ENCODE measurements around the gene DNAJC7.

Gene DNAJC7, protein sequence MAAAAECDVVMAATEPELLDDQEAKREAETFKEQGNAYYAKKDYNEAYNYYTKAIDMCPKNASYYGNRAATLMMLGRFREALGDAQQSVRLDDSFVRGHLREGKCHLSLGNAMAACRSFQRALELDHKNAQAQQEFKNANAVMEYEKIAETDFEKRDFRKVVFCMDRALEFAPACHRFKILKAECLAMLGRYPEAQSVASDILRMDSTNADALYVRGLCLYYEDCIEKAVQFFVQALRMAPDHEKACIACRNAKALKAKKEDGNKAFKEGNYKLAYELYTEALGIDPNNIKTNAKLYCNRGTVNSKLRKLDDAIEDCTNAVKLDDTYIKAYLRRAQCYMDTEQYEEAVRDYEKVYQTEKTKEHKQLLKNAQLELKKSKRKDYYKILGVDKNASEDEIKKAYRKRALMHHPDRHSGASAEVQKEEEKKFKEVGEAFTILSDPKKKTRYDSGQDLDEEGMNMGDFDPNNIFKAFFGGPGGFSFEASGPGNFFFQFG

DNA sequence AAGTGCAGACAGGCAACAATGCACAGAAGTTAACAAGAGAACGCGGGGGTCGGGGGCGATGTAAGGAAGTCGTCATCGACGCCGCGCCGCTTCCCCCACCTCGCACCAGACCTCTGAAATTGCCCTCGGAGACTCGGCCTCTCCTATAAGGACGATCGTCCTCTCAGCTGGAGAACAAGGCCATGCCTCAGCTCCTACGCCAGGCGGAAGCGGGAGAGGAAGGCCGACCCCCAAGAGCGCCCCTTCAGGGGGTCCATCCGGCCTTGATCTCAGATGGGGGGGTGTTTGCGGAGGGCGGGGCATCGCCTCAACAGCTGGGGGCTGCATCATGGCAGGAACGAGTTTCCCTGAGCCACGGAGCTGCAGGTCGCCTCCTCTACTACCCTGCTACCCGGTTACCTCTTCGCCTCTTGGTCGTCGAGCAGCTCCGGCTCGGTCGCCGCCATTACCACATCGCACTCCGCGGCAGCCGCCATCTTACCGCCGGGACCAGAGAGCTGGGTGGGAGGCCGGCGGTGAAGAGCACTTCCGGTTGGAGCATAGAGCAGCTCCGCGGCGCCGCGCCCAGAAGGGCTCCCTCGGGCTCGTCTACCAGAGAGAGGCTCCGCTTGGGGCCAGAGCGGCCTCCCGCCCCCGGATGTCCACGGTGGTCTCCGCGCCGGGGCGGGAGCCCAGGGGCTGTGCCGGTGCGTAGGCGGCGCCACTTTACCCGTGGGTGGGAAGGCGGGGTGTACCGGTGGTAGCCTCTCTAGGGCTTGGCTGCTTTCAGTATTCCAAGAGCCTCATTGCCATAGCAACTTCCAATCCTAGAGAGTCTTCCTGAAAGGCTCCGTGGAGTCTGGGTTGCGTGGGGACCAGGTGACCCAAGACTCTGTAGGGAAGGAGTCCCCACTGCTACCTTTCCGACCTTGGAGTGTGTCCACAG lies at the start of gene DNAJC7:
DNAJC7 (minus strand) TSS at position 499 of the 925 bp plus-strand sequence; CDS start at position 476, 23 bp downstream.
- peak within 1 kb of the TSS; percentile 88 for H3K9ac ChIP-seq (ENCODE audit: low read length)
- H3K27ac ChIP-seq (ENCODE audit: low read depth, low read length), result peak within 1 kb of the TSS; percentile 86
- peaks cover 38% of the 10 kb centered on the region for H3K4me1 ChIP-seq (ENCODE audit: insufficient read depth, low read length)
- no peaks in the 10 kb centered on the region for H3K27me3 ChIP-seq (ENCODE audit: control insufficient read depth in 1 of 2, insufficient read depth in 2 of 2, low read length in 2 of 2)
- H3K9me3 ChIP-seq (ENCODE audit: low read length), result no peaks in the 10 kb centered on the region
- peaks cover 2% of the 10 kb centered on the region for H3K36me3 ChIP-seq (ENCODE audit: insufficient read depth, low read length)
- peak within 1 kb of the TSS; percentile 73 to 92 for H3K4me3 ChIP-seq (ENCODE audit: low read depth in 1 of 2, low read length in 2 of 2)

DNA sequence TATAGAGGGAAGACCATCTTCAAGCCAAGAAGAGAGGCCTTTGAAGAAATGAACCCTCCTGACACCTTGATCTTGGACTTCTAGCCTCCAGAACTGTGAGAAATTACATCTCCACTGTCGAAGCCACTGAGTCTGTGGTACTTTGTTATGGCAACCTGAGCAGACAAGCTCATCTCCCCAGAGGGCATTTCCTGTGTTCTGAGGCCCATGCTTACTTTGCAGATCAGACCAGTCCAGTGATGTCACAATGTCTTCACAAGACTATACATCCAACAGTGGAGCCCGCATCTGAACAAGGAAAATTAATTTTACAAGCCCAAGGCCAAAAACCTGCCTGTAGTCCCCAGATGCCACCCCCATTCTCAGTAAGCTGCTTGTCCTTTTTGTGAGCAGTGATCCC lies 48.0 kb upstream of the DNAJC7 start:
- Histone ChIP-seq H3K4me1 (ENCODE audit: insufficient read depth, low read length) (no peaks in the 10 kb centered on the region), H3K9me3 (ENCODE audit: low read length) (no peaks in the 10 kb centered on the region), H3K27me3 (ENCODE audit: control insufficient read depth in 1 of 2, insufficient read depth in 2 of 2, low read length in 2 of 2) (no peaks in the 10 kb centered on the region), H3K4me3 (ENCODE audit: low read depth in 1 of 2, low read length in 2 of 2) (no peak overlapping the region), H3K27ac (ENCODE audit: low read depth, low read length) (no peak overlapping the region), H3K36me3 (ENCODE audit: insufficient read depth, low read length) (no peaks in the 10 kb centered on the region), H3K9ac (ENCODE audit: low read length) (no peak overlapping the region)

- Histone ChIP-seq H3K27ac (ENCODE audit: low read depth, low read length) (no peak overlapping the region), H3K4me1 (ENCODE audit: insufficient read depth, low read length) (no peaks in the 10 kb centered on the region), H3K36me3 (ENCODE audit: insufficient read depth, low read length) (no peaks in the 10 kb centered on the region), H3K9me3 (ENCODE audit: low read length) (no peaks in the 10 kb centered on the region), H3K27me3 (ENCODE audit: control insufficient read depth in 1 of 2, insufficient read depth in 2 of 2, low read length in 2 of 2) (peaks cover 0 to 4% of the 10 kb centered on the region in 2 donors), H3K9ac (ENCODE audit: low read length) (no peak overlapping the region), H3K4me3 (ENCODE audit: low read depth in 1 of 2, low read length in 2 of 2) (no peak overlapping the region)
These were observed 45.4 kb upstream of the DNAJC7 start for GRCh38 chr17:42062681-42063080.

DNA sequence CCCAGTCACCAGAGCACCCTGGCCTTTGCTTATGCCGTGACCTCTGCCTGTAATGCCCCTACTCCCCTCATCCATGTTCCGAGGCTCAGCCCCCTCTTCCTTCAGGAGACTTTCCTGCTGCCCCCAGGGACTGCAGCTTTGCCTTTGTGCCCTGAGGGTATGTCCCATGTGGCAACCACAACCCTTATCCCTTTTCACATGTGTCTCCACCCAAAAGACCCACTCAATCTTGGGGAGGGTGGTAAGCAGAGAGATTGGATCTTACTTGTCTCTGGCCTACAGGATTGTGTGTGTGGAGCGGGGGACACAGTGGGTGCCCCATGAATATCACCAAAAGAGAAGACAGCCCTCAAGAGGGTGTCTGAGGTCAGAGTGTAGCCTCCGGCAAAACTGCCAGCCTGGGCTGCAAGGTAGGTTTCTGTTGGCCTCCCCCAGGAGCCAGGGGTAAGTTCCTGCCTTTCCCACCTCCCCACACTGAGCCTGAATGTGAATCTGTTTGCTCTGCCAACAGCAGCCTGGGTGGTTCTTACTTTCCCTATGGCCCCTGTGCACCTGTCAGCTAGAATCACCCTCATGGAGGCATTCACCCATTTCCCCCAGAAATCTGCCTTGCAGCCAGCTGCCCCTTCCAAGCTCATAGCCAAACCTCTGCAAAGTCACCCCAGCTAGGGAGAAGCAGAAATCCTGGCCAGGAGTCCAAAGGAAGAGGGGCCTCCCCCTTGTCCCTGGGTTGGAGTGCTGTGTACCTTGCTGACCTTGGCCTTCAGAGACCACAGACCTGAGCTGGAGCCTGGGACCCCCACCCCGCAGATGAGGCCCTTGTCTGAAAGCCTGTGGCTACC lies 44.6 kb upstream of the DNAJC7 start:
- Histone ChIP-seq H3K27ac (ENCODE audit: low read depth, low read length) (no peak overlapping the region), H3K4me3 (ENCODE audit: low read depth in 1 of 2, low read length in 2 of 2) (no peak overlapping the region), H3K27me3 (ENCODE audit: control insufficient read depth in 1 of 2, insufficient read depth in 2 of 2, low read length in 2 of 2) (peaks cover 0 to 4% of the 10 kb centered on the region in 2 donors), H3K9ac (ENCODE audit: low read length) (no peak overlapping the region), H3K4me1 (ENCODE audit: insufficient read depth, low read length) (no peaks in the 10 kb centered on the region), H3K36me3 (ENCODE audit: insufficient read depth, low read length) (no peaks in the 10 kb centered on the region), H3K9me3 (ENCODE audit: low read length) (no peaks in the 10 kb centered on the region)

GRCh38 chr17:42060231-42060630 lies 43.0 kb upstream of the DNAJC7 start:
- H3K9me3 ChIP-seq (ENCODE audit: low read length), result no peaks in the 10 kb centered on the region
- H3K27me3 ChIP-seq (ENCODE audit: control insufficient read depth in 1 of 2, insufficient read depth in 2 of 2, low read length in 2 of 2), result peaks cover 0 to 7% of the 10 kb centered on the region in 2 donors
- no peaks in the 10 kb centered on the region for H3K36me3 ChIP-seq (ENCODE audit: insufficient read depth, low read length)
- no peak overlapping the region for H3K27ac ChIP-seq (ENCODE audit: low read depth, low read length)
- H3K4me1 ChIP-seq (ENCODE audit: insufficient read depth, low read length), result no peaks in the 10 kb centered on the region
- no peak overlapping the region for H3K4me3 ChIP-seq (ENCODE audit: low read depth in 1 of 2, low read length in 2 of 2)
- no peak overlapping the region for H3K9ac ChIP-seq (ENCODE audit: low read length)

DNA sequence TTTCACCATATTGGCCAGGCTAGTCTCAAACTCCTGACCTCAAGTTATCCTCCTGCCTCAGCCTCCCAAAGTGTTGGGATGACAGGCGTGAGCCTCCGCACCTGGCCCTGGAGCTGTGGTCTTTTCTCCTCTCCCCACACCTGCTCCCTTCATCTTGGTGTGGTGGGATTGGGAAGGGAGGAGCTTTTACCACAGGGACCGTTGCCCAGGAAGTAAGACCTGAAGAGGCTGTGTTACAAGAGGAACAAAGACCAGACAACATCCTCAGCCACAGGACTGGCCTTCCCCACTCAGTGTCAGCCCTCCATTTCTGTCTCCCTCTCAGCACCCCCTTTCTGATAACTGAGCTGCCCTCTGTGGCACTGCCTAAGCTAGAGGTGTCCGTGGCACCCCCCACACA lies 42.6 kb upstream of the DNAJC7 start:
- Histone ChIP-seq H3K9ac (ENCODE audit: low read length) (no peak overlapping the region), H3K27me3 (ENCODE audit: control insufficient read depth in 1 of 2, insufficient read depth in 2 of 2, low read length in 2 of 2) (peaks cover 0 to 11% of the 10 kb centered on the region in 2 donors), H3K4me1 (ENCODE audit: insufficient read depth, low read length) (no peaks in the 10 kb centered on the region), H3K9me3 (ENCODE audit: low read length) (no peaks in the 10 kb centered on the region), H3K36me3 (ENCODE audit: insufficient read depth, low read length) (no peaks in the 10 kb centered on the region), H3K4me3 (ENCODE audit: low read depth in 1 of 2, low read length in 2 of 2) (no peak overlapping the region), H3K27ac (ENCODE audit: low read depth, low read length) (no peak overlapping the region)

GRCh38 chr17:42058063-42058462 lies 40.8 kb upstream of the DNAJC7 start:
- Histone ChIP-seq H3K4me3 (ENCODE audit: low read depth in 1 of 2, low read length in 2 of 2) (no peak overlapping the region), H3K36me3 (ENCODE audit: insufficient read depth, low read length) (no peaks in the 10 kb centered on the region), H3K9ac (ENCODE audit: low read length) (no peak overlapping the region), H3K4me1 (ENCODE audit: insufficient read depth, low read length) (no peaks in the 10 kb centered on the region), H3K9me3 (ENCODE audit: low read length) (no peaks in the 10 kb centered on the region), H3K27ac (ENCODE audit: low read depth, low read length) (no peak overlapping the region), H3K27me3 (ENCODE audit: control insufficient read depth in 1 of 2, insufficient read depth in 2 of 2, low read length in 2 of 2) (peaks cover 0 to 24% of the 10 kb centered on the region in 2 donors)

DNA sequence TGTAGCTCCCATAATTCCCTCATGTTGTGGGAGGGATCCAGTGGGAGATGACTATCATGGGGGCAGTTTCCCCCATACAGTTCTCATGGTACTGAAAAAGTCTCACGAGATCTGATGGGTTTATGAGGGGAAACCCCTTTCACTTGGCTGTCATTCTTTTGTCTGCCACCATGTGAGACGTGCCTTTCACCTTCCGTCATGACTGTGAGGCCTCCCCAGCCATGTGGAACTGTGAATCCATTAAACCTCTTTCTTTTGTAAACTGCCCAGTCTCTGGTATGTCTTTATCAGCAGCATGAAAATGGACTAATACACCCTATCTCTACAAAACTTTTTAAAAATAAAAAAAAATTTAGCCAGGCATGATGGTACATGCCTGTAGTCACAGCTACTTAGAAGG lies 39.4 kb upstream of the DNAJC7 start:
- Histone ChIP-seq H3K27me3 (ENCODE audit: control insufficient read depth in 1 of 2, insufficient read depth in 2 of 2, low read length in 2 of 2) (peaks cover 0 to 30% of the 10 kb centered on the region in 2 donors), H3K9ac (ENCODE audit: low read length) (no peak overlapping the region), H3K4me1 (ENCODE audit: insufficient read depth, low read length) (no peaks in the 10 kb centered on the region), H3K9me3 (ENCODE audit: low read length) (no peaks in the 10 kb centered on the region), H3K27ac (ENCODE audit: low read depth, low read length) (no peak overlapping the region), H3K4me3 (ENCODE audit: low read depth in 1 of 2, low read length in 2 of 2) (no peak overlapping the region), H3K36me3 (ENCODE audit: insufficient read depth, low read length) (no peaks in the 10 kb centered on the region)

DNA sequence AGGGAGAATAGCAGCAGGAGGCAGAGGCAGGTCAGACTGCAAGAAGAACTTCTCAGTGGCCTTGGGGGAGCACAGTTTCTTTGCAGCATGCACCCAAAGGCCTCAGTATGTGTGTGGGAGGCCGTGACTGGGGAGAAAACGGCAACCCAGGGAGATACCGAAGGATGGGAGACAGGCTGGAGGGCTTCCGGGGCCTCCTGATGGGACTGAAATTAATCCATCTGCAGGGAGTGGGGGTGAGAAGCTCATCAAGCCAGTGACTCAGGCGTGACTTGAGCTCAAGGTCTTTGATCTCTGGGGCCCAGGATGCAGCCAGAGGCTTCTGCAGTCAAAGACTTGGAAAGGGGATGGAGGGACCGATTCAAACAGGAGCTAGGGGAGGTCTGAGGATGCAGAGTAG lies 38.3 kb upstream of the DNAJC7 start:
- H3K4me1 ChIP-seq (ENCODE audit: insufficient read depth, low read length), result peaks cover 4% of the 10 kb centered on the region
- peaks cover 0 to 30% of the 10 kb centered on the region in 2 donors for H3K27me3 ChIP-seq (ENCODE audit: control insufficient read depth in 1 of 2, insufficient read depth in 2 of 2, low read length in 2 of 2)
- H3K27ac ChIP-seq (ENCODE audit: low read depth, low read length), result no peak overlapping the region
- H3K9ac ChIP-seq (ENCODE audit: low read length), result no peak overlapping the region
- H3K36me3 ChIP-seq (ENCODE audit: insufficient read depth, low read length), result no peaks in the 10 kb centered on the region
- H3K4me3 ChIP-seq (ENCODE audit: low read depth in 1 of 2, low read length in 2 of 2), result no peak overlapping the region
- H3K9me3 ChIP-seq (ENCODE audit: low read length), result no peaks in the 10 kb centered on the region

GRCh38 chr17:42055027-42055426 lies 37.8 kb upstream of the DNAJC7 start:
- no peaks in the 10 kb centered on the region for H3K36me3 ChIP-seq (ENCODE audit: insufficient read depth, low read length)
- no peaks in the 10 kb centered on the region for H3K9me3 ChIP-seq (ENCODE audit: low read length)
- H3K4me1 ChIP-seq (ENCODE audit: insufficient read depth, low read length), result peaks cover 4% of the 10 kb centered on the region
- no peak overlapping the region for H3K4me3 ChIP-seq (ENCODE audit: low read depth in 1 of 2, low read length in 2 of 2)
- H3K9ac ChIP-seq (ENCODE audit: low read length), result no peak overlapping the region
- no peak overlapping the region for H3K27ac ChIP-seq (ENCODE audit: low read depth, low read length)
- H3K27me3 ChIP-seq (ENCODE audit: control insufficient read depth in 1 of 2, insufficient read depth in 2 of 2, low read length in 2 of 2), result peaks cover 0 to 30% of the 10 kb centered on the region in 2 donors
